HG02870 (cell line): ENCODE data around the gene GIPC2.
A peak's percentile ranks its signal among the peaks of the same experiment; 100 is the strongest.
"Not testable (repeated sequence)": the region's sequence is repeated elsewhere in the genome, so short reads cannot be mapped to it uniquely, and the experiment has no call there.

ENCODE experiments used
- ATAC-seq: cut with Tn5 transposase; IDR thresholded peaks from one replicate; pipeline ENCODE4 v1.9.1; 2021; ENCODE audit warnings: mild to moderate bottlenecking, moderate library complexity; ENCODE audit not compliant: unreplicated experiment

Gene GIPC2

DNA sequence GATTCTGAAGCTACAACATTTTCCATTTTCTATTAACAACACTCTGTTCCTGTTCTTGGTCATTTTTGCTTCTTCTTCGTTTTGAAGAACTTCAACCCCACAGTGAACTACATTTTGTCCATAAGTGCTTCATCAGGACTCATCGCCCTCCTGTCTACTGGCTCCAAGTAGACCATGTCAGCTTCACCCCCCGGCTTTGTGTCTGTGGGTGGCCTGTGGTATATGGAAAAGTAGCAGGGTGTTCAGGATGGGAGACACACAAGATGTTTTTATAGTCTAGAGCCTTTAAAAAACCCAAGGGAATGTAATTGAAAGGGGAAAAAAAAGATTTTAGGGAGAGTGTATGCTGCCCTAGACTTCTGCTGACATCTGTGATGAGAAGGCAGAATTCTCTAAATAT, 46.1 kb downstream of the GIPC2 start:
- no peak for ATAC-seq

DNA sequence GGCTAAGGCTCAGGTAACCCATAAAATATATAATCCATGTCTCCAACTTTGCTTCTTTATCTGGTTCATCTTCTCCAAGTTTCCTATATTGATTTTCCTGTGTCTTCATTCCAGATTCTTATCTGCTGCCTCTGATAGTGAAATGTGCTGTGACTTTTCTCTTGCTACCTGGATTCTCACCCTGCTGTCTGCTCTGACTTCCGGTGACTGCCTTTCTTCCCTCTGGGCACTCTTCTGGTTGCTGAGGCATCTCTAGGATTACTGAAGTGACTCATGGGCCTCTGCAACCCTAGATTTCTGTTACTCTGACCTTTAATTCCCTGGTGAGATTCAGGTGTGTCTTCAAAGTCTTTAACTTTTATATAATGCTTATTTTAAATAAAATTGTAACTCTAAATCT, 46.9 kb downstream of the GIPC2 start:
- ATAC-seq, result no peak

GRCh38 chr1:78093560-78093959, 47.8 kb downstream of the GIPC2 start:
- no peak for ATAC-seq

GRCh38 chr1:78094639-78095038, 48.9 kb downstream of the GIPC2 start:
- no peak for ATAC-seq

DNA sequence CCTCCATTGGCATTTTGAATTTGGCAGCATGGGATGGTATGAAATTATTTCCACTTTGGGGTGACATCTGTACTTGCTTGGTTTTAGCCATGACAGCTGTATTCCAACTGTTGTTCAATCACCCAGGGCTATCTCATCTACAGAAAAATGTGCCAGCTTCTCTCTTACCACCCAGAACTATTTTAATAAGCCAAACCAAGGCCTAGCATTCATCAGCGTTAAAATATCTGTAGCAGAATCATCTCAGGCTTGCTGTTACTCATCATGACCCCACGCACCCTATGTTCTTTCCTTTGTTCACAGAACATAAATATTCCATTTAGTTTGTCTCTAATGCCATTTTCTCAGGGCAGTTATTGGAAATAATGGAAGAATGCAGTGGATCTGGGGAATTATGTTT, 49.8 kb downstream of the GIPC2 start:
- ATAC-seq, result no peak

GRCh38 chr1:78096017-78096416, 50.3 kb downstream of the GIPC2 start:
- ATAC-seq, result no peak

DNA sequence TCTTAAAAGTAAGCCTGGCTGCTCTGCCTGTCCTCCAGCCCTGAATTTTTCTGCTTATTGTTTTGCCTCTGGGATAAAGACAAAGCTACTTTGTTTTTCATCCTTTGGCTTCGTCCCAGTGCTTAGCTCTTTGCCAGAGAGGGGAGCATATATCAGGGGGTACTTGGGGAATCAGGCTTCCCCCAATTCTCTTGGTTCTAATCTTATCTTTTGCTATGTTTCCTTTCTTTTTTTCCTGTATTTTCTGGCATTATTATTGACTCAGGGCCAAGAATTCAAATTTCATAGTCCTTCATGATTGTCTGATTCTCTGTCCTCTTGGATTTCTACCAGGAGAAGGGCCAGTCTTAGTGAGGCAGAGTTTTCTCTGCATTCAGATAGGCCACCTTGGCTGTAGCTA, 51.2 kb downstream of the GIPC2 start:
- ATAC-seq, result no peak

- no peak for ATAC-seq
Measured at GRCh38 chr1:78101051-78101450, 55.3 kb downstream of the GIPC2 start.

GRCh38 chr1:78101514-78101913, 55.7 kb downstream of the GIPC2 start:
- ATAC-seq, result no peak

- no peak for ATAC-seq
Measured at GRCh38 chr1:78102082-78102481, 56.3 kb downstream of the GIPC2 start.

DNA sequence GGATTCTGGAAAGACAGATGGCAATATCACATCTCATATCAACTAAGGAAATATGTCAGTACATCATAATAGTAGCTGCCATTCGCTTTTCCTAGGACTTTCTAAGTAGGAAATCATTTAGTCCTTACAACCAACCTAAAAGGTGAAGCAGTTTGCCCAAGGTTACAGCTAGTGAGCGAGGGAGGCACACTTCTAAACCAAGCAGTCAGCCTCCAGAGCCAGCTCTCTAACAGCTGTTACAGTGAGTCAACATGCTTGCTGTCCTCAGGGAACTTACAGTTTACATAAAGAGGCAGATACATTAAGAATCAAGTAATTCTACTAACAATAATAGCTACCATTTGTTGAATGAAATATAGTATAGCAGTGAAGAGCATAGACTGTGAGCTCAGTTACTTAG, 57.1 kb downstream of the GIPC2 start:
- no peak for ATAC-seq

GRCh38 chr1:78104322-78104721, 58.6 kb downstream of the GIPC2 start:
- no peak for ATAC-seq

DNA sequence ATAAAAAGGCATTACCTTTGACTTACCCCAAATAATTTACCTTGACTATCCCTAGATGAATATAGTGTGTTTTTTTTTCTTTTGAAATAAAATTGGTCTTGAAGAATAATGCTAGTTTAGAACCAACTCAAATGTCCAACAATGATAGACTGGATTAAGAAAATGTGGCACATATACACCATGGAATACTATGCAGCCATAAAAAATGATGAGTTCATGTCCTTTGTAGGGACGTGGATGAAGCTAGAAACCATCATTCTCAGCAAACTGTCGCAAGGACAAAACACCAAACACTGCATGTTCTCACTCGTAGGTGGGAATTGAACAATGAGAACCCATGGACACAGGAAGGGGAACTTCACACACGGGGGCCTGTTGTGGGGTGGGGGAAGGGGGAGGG, 63.9 kb downstream of the GIPC2 start:
- not testable (repeated sequence) for ATAC-seq

- ATAC-seq, result no peak
Measured at GRCh38 chr1:78113156-78113916, 67.6 kb downstream of the GIPC2 start.

GRCh38 chr1:78114034-78114956, 68.5 kb downstream of the GIPC2 start:
- ATAC-seq, result peak; percentile 90

GRCh38 chr1:78120485-78120884, 74.7 kb downstream of the GIPC2 start:
- not testable (repeated sequence) for ATAC-seq

DNA sequence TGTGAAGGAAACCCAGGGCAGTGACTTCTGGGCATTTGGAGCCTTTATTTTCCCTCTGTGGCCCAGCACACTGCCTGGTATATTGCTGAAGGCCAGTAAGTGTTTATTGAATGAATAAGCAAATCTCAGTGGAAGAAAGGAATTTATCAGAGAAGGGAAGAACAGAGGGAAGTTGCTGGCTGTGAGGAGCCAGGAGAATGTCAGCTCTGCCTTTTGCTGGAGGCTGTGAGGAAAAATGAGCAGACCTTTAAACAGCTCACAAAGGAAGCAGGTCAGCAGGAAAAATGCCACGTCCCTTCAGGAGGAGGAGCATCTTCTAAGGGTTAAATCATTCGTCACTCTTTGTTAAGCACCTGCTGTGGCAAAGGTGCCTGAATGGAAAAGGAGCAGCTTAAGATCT, 75.9 kb downstream of the GIPC2 start:
- no peak for ATAC-seq

DNA sequence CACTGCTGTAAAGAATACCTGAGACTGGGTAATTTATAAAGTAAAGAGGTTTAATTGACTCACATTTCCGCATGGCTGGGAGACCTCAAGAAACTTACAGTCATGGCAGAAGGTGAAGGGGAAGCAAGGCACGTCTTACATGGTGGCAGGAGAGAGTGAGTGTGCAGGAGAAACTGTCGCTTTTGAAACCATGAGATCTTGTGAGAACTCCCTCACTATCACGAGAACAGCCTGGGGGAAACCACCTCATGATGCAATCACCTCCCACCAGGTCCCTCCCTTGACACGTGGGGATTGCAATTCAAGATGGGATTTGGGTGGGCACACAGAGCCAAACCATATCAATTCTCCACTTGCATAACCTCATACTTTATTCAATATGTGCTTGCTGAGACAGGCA, 76.6 kb downstream of the GIPC2 start:
- no peak for ATAC-seq

GRCh38 chr1:78126506-78126905, 80.7 kb downstream of the GIPC2 start:
- no peak for ATAC-seq

DNA sequence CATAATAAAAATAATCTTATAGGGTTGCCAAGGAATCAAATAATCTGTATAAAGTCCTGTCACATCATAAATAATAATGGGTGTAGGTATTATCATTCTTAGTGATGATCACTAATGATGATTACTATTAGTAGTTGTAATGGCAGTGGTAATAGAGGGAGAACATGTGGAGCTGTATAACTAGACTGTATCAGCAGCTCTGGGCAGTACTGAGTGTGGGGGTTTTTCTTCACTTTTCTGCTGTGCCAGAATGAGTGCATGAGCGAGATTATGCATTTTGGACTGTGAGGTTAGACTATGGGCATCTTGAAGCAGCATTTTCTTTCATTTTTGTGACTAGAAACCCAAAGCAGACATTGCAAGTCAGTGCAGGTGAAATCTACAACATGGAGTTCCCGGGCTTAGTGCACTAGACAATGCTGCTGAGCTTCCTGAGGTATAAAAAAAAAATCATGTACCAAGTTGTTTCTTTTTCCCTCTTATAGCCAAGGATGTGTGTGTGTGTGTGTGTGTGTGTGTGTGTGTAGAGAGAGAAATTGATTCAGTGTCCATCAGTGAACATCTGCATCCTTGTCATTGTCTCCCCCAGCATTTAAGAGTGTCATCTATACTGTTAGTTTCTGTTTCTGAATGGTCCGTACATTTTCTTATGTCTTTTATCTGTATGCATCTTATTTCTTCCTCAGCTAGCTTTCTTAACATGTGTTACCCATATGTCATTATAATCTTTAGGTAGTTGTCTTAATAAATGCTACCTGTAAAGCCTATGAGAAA, 86.6 kb downstream of the GIPC2 start:
- no peak for ATAC-seq

DNA sequence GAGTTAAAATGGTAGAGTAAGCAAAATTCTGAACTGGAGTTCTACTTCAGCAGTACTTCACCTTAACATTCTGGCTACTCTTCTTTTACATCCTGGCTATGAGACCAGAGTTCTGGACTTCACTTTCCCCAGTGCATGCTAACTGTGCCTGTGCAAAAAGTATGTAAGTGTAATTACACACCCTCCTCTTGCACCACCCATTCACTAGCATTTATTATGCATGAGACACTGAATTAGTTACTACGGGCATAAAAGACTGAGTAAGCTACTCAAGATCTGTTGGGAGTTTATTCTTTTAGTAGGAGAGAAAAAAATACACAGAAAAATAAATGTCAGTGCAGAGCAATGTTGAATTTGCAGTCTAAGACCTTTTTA, 87.2 kb downstream of the GIPC2 start:
- ATAC-seq, result no peak
